Left hindlimb (tissue), 1 donor: ENCODE data around the gene TENM3.

ENCODE experiments used
- DNase-seq: peaks from one replicate; pipeline ENCODE4 v3.0.0-alpha.2; 2018

Gene TENM3

DNA sequence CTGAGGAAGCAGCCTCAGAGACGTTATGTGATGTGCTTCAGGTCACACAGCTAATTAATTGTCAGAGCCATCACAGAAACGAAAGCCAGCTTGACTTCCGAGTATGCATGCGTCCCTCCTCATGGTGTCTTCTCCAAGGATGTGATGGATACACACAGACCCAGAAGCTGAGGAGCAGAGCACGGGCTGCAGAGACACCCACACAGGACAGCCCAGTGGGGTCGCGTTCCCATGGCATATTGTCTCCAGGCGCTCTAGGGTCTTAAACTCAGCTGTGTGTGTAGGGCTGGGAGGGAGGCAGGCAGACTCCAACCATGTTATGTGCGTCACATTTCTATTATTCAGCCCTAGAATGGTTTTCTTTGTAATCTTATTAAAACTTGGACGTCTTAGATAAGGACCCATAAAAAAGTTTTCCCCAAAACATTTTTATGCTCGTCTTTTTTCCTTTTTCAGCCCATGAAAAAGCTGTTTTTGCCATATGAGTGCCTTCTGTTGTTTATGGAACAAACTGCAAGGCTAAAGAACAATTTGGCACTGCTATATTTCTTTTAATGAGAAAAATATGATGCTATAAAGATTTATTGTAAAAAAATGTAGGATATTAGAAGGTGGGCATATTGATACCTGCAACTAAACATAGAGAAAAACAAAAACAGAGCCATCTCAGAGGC is 48.5 kb downstream of the TENM3 start:
- no peak for DNase-seq

DNA sequence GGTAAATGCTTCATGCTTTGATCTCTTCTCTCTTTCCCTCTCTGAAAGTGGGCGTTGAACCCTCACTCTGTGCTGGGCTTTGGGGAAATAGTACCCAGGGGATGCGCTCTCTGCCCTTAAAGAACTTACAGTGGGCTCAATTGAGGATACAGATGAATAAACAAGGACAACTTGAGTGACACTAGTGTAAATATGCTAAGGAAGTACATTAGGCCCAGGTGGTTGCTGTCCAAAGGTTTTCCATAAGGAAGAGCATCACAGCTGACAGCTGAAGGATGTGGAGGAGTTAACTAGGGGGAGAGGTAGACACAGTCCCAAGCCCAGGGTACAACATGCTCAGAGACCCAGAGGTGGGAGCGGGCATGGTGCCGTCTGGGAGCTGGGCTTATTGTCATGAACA is 49.4 kb downstream of the TENM3 start:
- no peak for DNase-seq

DNA sequence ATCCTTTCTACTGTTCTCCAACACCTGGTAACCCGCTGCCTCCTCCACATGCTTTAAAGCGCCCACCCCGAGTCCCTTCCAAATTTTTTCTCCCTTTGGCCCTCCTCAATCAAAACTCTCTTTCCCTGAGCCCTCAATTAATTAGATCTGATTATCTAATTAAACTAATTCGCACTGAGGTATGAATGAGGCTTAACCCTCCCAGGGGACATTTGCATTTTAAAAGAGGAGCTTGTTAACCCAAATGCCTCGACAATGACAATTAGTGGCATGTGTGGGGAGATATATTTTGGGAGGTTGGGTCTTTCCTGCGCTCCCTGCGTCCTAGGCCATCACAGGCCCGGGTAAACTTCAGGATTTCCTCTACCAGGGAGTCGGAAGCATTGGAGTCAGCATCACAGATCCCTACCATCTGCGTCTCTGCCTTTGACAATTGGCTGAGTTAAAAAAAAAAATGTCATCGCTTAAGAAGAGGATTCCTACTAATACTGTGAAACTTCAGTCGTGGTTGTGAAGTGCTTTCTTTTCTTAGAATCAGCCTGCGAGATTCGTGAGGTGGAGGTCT is 50.6 kb downstream of the TENM3 start:
- DNase-seq, result no peak

DNA sequence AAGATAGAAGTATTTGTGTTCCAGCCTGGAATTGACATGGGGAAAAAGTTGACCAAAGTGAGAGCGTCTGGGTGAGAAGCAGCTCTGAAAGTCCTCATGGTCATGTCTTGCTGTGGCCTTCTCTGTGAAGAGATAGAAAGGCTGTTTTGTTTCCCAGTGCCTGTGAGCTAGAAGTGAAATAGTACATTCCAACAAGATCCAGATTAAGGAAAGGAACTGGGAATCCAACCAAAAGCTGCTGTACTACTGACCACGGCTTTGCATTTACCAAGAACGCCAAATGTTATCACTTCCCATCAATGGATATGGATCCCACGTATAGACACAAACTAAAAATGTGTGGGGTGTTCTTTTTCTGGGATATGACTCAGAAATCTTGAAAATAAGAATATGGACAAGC is 51.2 kb downstream of the TENM3 start:
- DNase-seq, result no peak

DNA sequence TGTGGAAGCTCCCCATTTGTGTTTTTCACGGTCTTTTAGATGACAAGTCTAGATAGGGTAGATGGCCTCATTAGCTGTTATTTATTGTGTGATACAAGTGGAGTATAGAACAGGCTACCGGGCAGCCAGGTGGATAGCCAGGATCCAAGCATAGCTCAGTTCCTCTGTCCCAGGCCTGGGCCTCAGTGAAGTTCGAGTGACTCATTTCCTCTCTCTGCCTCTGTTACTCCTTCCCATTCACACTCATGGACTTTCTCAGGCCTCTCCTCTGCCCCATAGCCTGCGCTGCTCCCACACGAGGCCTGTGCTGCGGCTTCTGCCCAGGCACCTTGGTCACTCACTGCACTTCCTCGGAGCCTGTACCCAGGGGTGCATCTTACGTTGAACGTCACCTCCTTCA is 54.5 kb downstream of the TENM3 start:
- DNase-seq, result no peak

DNA sequence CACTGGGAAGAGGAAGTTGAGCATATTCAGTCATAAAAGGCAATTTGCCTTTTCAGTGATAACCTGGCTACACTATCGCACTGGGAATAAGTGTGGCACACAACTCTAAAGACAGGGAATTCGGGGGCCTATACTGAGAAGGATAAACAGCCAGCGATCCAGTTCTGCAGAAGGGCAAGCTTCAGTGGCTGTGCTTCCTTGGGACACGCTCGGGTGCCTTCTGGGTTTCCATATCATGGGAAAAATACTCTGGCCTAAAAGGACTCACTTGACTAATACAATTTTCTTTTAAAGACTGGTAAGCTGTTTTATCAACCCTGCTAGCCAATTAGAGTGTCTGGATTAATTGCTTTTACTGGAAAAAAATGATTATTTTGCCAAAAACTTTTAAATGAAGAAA is 58.5 kb downstream of the TENM3 start:
- no peak for DNase-seq

DNA sequence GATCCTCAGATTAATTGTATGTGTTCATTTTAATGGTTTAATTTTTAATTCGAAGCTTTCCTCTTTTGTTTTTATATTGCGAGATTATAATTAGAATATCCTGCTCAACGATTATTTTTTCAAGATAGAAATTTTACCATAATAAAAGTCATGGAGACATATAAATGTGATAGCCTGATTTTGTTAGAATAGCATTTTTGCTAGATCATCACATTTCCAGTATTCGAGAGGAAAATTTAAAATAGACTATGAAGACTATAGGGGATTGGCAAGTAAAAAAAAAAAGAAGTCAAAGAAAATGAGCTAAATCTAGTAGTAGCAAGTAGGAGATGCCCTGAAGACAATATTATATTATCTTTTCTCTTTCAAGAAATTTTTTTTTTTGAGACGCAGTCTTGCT is 60.6 kb downstream of the TENM3 start:
- DNase-seq, result no peak

DNA sequence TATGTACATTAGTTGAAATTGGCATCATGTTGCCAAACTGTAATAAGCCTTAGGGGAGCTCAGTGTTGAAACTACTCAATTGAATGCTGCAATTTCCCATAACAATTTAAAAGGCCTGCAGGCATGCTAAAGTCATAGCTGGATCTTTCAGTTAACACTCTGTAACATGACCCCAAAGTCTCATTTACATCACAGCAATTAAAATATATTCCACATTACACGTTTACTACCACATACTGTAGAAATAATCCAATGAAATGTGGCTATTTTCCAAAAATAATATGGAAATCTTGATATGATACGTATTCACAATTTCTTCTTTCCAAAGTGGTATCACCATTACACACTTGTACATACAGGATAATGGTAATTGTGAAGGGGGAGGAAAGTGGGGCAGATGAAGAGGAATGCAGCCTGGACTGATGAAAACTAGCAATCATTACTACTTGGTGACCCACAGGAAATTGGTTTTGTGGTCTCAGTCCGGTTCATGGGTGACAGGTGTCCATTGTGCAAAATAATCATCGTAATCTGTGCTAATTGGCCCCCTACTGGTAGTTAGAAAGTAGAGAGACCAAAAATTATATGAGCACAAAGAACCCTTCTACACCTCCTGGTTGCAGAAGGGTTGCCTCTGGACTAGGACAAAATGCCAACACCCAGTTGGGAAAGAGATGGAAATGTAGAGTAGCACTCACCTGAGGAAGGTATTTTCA is 63.7 kb downstream of the TENM3 start:
- no peak for DNase-seq

DNA sequence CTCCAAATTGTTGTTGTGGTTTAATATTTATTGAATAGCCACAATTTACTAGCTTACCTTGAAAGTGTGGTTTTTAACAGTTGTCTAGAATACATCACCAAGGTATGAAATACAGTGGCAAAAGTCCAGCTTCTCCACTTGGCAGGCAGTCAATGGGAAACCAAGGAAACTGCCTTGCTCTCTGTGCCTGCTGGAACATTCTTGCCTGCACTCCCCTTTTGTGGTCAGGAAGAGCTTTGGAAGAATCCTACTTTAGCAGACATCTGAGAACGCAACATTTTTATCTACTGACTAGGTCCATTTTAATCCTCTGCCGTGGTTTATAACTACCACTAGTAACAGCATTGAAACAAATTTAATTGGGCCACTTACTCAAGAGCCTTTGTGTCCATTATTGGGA is 64.5 kb downstream of the TENM3 start:
- peak; percentile 65 for DNase-seq

DNA sequence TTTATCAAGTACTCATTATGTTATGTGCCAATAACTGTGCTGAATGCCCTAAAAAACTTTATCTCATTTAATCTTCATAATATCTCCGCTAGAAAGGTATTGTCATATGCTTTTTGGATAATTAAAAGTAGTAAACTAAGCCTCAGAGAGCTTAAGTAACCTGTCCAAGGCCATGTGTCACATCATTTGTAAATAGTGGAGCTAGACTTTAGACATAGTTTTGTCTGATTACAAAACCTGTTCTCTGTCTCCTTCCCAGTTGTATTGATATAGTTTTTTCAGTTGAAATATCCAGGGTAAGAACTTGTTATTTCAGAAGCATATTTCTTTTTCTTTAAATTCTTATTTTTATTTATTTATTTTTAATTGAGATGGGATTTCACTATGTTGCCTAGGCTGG is 66.7 kb downstream of the TENM3 start:
- no peak for DNase-seq

DNA sequence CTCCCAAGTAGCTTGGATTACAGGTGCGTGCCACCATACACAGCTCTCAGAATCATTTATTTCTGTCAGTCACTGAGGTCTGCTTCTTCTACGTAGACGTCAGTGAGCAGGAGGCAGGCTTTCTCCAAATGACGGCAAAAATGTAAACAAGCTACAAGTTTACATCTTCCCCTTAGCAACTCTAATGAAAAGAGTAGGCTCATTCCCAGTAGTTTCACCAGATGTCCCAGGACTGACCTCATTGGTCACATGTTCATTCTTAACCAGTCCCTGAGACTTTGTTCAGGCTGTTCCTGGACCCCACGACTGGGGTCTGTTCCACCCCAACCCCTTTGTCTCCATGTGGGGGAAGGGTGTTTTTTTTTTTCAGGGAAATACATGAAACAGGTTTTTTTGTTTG is 67.1 kb downstream of the TENM3 start:
- no peak for DNase-seq

DNA sequence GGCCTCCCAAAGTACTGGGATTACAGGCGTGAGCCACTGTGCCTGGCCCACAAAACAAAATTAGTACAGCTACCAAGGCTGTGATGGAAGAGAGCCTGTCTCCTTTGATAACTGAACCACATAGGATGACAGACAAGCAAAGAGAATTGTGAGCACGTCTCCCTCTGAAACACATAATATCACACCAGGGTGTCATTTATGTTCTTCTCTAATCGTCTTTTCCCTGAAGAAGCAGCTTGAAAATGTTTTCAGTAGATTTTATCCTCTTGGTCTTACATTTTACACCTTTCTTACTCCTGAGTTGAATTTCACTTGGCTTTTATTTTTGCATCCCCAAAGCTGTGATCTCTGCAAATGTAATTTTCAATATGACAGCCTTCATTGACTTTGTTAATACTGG is 67.8 kb downstream of the TENM3 start:
- no peak for DNase-seq

DNA sequence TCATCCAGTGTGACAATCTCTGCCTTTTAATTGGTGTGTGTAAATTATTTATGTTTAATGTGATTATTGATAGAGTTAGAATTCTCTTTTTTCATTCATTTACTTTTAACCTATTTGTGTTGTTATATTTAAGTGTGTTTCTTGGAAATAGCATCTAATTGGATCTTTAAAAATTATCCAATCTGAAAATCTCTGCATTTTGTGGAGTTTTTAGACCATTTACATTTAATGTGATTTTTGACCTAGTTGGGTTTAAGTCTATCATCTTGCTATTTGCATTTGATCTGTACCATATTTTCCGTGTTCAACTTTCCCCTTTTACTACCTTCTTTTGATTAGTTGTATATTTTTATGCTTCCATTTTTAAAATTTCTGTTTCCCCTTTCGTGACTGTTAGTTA is 71.3 kb downstream of the TENM3 start:
- no peak for DNase-seq

DNA sequence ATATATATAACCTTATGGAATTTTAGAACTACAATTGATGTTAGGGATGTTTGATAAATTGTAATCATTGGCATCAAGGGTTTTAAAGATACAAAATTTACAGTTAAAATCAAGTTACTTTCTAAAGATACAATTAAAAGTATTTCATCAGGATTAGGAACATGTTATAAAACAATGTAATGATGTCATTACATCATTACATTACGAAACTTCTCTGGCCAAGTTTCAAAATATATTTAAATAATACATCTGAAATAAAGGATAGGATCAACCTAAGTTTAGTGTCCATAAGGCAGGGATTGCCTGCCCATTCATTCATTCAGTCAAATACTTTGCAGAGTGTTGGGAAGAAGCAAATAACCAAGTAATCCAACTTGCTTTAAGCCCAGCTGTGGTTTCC is 75.1 kb downstream of the TENM3 start:
- no peak for DNase-seq

DNA sequence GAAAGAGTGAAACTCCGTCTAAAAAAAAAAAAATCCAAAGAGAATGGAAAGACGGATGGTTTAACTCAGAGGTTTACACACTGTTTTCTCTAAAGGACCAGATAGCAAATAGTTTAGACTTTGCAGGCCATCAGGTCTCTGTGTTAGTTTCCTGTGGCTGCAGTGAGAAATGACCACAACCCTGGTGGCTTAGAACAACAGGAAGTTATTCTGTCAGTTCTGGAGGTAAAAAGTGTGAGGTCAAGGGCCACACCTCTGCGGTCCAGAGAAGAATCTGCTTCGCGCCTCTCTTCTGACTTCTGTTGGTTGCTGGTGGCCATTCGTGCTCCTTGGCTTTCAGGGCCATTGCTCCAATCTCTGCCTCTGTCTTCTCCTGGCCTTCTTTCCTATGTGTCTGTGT is 76.9 kb downstream of the TENM3 start:
- DNase-seq, result no peak

DNA sequence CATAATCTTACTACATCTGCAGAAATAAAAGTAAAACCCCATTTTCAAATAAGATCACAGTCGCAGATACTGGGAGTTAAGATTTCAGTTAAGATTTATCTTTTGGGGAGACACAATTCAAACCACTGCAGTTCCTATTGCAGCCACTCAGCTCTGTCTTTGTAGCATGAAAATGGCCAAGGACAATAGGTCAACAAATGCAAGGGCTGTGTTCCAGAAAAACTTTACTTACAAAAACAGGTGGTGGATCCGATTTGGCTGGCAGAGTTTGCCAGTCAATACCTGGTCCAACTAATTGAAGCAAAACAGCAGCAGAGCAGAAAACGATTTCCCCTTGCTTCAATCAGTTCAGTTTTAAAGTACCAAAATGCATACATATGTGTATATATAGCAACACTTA is 77.4 kb downstream of the TENM3 start:
- DNase-seq, result no peak

DNA sequence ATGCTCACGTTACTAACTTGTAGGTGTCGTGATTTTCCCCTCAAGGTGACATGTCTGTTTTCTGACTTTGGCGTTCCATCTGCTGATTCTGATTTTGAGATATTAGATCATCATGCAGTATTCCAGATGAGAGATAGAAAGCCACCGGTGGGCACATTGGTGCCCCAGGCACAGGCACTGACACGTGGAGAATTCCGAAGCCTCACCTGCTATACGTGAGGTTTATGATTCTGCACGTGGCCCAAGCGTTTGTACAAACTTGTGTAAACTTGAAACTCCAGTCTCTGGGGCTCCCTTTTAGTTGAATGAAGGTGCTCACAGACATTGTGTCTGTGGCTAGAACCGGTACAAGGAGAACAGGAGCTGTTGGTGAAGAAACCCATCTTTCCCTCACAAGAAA is 81.1 kb downstream of the TENM3 start:
- DNase-seq, result no peak

DNA sequence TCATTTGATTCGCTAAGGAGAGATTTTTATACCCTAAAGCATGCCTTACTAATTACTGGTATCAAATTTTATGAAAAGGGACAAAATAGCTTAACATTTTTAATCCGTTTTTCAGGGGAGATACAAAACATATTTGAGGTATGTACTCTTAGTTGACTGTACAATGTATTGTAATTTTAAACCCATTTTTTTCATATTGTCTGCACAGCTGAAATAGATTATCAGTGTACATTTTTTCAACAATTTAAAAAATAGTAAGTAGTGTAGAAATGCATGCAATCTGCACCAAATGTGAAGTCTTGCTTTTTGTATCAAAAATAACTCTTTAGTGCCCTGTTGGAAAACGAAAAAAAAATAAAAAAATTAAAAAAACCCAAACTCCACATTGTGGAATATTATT is 82.2 kb downstream of the TENM3 start:
- no peak for DNase-seq

DNA sequence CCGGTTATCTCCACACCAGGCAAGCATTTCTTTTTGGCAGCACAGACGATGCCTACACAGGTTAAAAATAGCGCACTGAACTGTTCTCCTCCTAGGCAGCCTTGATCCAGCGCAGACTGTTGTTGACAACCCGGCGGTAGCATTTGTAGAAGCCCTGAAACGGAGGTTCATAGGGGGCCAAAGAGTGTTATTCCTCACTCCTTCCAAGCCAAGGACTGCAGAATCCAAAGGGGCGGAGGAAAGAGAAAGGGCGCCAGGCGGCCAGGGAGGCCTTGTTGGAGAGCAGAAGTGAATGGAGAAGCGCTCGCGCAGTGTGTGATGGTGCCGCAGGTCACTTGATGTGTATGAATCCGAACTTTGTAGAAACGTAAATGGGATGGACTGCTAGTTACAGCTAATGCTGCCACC is 82.7 kb downstream of the TENM3 start:
- no peak for DNase-seq

DNA sequence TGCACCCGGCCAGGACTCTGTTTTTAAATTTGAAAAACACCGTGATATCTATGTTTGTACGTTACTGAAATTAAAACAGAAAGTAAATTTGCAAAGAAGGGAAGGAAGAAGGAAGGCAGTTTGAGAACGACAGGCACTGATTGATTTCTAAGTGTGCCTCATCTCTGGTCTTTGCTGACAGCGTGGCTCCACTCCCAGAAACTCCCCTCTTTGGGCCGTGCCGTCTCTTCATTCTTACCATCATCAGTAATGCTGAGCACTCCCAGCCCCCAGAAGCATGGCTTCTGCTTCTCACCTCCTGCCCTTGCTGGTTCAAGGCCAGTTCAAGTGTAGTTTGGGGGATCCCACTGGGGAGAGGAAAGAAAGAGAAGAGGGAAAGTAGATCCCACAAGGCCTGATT is 85.3 kb downstream of the TENM3 start:
- DNase-seq, result no peak

DNA sequence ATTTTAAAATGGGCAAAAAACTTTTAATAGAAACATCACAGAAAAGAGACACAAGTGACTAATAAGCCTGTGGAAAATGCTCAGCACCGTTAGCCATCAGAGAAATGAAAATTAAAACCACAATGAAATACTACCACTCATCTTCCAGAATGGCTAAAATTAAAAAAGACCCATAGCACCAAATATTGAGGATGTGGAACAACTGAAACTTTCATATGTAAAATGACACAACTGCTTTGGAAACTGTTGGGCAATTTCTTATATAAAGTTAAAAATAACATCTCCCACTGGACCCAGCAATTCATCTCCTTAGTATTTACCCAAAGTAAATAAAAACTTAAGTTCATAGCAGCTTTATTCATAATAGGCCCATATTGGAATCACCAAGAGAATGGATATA is 94.2 kb downstream of the TENM3 start:
- no peak for DNase-seq

DNA sequence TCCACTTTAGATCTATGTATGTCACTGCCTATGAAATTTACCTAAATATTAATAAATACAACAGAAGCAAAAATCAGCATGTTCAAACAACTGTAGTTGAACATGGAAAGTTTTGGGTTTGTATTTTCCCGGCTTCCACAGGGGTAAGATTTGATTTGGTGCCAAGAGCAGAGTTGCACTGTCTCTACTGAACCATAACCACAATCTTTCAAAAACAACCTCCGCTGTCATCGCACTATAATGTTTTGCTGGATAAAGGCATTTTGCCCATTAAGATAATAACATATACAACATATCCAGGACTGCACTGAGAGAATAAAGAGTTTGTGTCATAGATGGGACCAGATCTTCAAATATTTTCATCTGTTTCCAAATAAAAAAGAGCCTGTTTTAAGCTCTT is 94.9 kb downstream of the TENM3 start:
- no peak for DNase-seq

DNA sequence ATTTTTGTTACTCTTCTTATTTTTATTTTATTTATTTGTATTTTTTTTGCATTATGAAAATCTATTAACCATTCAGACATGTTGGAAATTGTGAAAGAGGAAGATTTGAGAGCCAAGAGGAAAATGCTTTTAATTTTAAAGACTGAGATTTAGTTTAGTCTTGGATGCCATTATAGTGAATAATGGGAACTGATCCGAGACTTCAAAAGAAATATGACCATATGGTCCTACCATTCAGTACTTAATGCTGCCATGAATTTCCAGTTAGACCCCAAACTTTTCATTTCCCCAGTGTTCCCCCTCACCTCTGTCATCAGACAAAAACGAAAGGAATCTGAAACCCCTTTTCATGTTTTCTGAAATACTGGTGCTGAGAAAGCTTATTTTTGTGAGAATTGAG is 95.5 kb downstream of the TENM3 start:
- no peak for DNase-seq

DNA sequence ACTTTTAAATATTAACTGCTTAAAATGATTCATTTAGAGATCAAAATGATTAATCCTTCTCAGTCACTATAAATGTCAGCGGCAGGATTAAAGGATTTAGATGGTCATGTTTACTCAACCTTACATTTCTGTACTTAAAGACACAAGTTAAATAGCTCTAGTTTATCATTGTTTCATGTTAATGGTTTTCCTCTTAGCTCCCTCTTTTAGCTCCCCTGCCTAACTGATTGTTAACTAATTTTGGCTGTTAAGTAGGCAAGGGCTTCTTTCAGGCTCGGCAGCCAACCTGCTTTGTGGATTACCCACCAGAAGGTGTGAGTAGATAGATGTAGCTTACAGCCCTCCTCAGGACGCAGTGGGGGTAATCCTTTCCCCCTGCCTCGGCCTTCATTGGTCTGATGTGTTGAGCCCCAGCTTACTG is 96.0 kb downstream of the TENM3 start:
- no peak for DNase-seq

DNA sequence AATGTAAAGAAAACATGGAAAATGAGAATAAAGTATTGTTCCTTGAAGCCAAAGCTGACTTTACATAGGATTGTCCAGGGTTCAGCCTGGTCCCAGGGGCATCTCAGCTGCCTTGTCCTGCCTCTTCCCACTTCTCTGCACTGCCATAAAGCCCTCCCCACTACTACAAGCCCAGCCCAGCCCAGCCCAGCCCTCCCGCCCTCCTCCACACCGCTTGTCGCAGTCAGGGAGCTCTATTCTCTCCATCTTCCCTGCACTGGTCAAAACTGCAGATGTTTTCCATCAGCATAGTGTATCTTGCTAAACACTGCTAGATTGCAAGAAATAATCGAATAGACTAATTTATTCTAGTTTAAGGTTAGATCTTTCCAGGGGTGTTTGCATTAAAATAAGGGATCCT is 100.3 kb downstream of the TENM3 start:
- DNase-seq, result no peak
